ENCODE measurements around the gene ASB7.

ASB7 gene

GRCh38 chr15:100693451-100693850 lies 91.1 kb downstream of the ASB7 start:
- DNase-seq (ENCODE audit: low read depth), result no peak
- no peak overlapping the region for H3K4me3 ChIP-seq (ENCODE audit: control insufficient read depth, low read depth, low read length)
- no peak for TF ChIP-seq CTCF (IDR thresholded peaks at IDR 0.05; ENCODE audit: control insufficient read depth, insufficient read depth, low read depth, low read length, missing control alignments)

- H3K4me3 ChIP-seq (ENCODE audit: control insufficient read depth, low read depth, low read length), result no peak overlapping the region
- TF ChIP-seq CTCF (IDR thresholded peaks at IDR 0.05; ENCODE audit: control insufficient read depth, insufficient read depth, low read depth, low read length, missing control alignments), result no peak
- no peak for DNase-seq (ENCODE audit: low read depth)
Observed at GRCh38 chr15:100694381-100695021, 92.1 kb downstream of the ASB7 start.

- no peak for TF ChIP-seq CTCF (IDR thresholded peaks at IDR 0.05; ENCODE audit: control insufficient read depth, insufficient read depth, low read depth, low read length, missing control alignments)
- no peak for DNase-seq (ENCODE audit: low read depth)
- H3K4me3 ChIP-seq (ENCODE audit: control insufficient read depth, low read depth, low read length), result no peak overlapping the region
Observed at GRCh38 chr15:100695048-100695447, 92.7 kb downstream of the ASB7 start.

- TF ChIP-seq CTCF (IDR thresholded peaks at IDR 0.05; ENCODE audit: control insufficient read depth, insufficient read depth, low read depth, low read length, missing control alignments), result no peak
- H3K4me3 ChIP-seq (ENCODE audit: control insufficient read depth, low read depth, low read length), result no peak overlapping the region
Observed at GRCh38 chr15:100696452-100696851, 94.1 kb downstream of the ASB7 start.

More at GRCh38 chr15:100696452-100696851, 94.1 kb downstream of the ASB7 start:
- DNase-seq (ENCODE audit: low read depth), result no peak

All from AG09309 (cell line).